ENCODE data around the gene SYNGR2. TPM values are rescaled to one million over a fixed set of nuclear protein-coding genes. Genes with fewer than 3 reads are reported as not detected.

Gene SYNGR2
- total RNA-seq, 1 donor from 2014 or later = 57.6 TPM

- H3K9me3 Mint-ChIP-seq (ENCODE audit: low read depth) = no peaks in the 10 kb centered on the region
- H3K4me1 Mint-ChIP-seq (ENCODE audit: low read depth) = peaks cover 4% of the 10 kb centered on the region
- H3K27me3 Mint-ChIP-seq (ENCODE audit: low read depth) = no peaks in the 10 kb centered on the region
- H3K4me3 Mint-ChIP-seq (ENCODE audit: unreplicated experiment) = no peak overlapping the region
- no peak for DNase-seq (ENCODE audit: low spot score)
- no peak for TF ChIP-seq CTCF (IDR thresholded peaks at IDR 0.05)
- H3K36me3 Mint-ChIP-seq (ENCODE audit: low read depth) = peaks cover 2% of the 10 kb centered on the region
- H3K27ac Mint-ChIP-seq (ENCODE audit: unreplicated experiment) = no peak overlapping the region
These were observed 46.0 kb upstream of the SYNGR2 start for GRCh38 chr17:78122216-78122930.

- Mint-ChIP-seq H3K36me3 (ENCODE audit: low read depth) (peaks cover 2% of the 10 kb centered on the region), H3K4me1 (ENCODE audit: low read depth) (peaks cover 9% of the 10 kb centered on the region), H3K27me3 (ENCODE audit: low read depth) (no peaks in the 10 kb centered on the region), H3K27ac (ENCODE audit: unreplicated experiment) (no peak overlapping the region), H3K9me3 (ENCODE audit: low read depth) (no peaks in the 10 kb centered on the region), H3K4me3 (ENCODE audit: unreplicated experiment) (no peak overlapping the region)
- no peak for TF ChIP-seq CTCF (IDR thresholded peaks at IDR 0.05)
- DNase-seq (ENCODE audit: low spot score) = no peak
These were observed 45.5 kb upstream of the SYNGR2 start for GRCh38 chr17:78122931-78123249.

DNA sequence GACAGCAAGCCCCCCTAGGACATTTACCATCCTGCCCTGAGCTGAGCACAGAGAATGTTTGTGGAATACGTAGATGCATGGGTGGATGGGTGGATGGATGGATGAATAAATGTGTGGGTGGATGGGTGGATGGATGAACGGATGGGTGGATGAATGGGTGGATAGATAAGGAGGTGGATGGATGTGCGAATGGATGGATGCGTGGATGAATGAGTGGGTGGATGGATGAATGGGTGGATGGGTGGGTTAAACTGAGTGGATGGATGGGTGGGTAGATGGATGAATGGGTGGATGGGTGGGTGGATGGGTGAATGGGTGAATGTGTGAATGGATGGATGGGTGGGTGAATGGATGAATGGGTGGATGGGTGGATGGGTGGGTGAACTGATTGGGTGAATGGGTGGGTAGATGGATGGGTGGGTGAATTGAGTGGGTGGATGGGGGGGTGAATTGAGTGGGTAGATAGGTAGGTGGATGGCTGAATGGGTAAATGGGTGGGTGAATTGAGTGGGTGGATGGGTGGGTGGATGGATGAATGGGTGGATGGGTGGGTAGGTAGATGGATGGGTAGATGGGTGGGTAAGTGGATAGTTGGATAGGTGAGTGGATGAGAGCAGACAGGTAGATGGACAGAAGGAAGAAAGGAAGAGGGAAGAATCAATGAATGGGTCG, 45.0 kb upstream of the SYNGR2 start:
- H3K4me1 Mint-ChIP-seq (ENCODE audit: low read depth) = peaks cover 9% of the 10 kb centered on the region
- no peak overlapping the region for H3K4me3 Mint-ChIP-seq (ENCODE audit: unreplicated experiment)
- no peak for DNase-seq (ENCODE audit: low spot score)
- no peak overlapping the region for H3K27ac Mint-ChIP-seq (ENCODE audit: unreplicated experiment)
- H3K36me3 Mint-ChIP-seq (ENCODE audit: low read depth) = peaks cover 2% of the 10 kb centered on the region
- TF ChIP-seq CTCF (IDR thresholded peaks at IDR 0.05) = no peak
- H3K27me3 Mint-ChIP-seq (ENCODE audit: low read depth) = no peaks in the 10 kb centered on the region
- H3K9me3 Mint-ChIP-seq (ENCODE audit: low read depth) = no peaks in the 10 kb centered on the region

DNA sequence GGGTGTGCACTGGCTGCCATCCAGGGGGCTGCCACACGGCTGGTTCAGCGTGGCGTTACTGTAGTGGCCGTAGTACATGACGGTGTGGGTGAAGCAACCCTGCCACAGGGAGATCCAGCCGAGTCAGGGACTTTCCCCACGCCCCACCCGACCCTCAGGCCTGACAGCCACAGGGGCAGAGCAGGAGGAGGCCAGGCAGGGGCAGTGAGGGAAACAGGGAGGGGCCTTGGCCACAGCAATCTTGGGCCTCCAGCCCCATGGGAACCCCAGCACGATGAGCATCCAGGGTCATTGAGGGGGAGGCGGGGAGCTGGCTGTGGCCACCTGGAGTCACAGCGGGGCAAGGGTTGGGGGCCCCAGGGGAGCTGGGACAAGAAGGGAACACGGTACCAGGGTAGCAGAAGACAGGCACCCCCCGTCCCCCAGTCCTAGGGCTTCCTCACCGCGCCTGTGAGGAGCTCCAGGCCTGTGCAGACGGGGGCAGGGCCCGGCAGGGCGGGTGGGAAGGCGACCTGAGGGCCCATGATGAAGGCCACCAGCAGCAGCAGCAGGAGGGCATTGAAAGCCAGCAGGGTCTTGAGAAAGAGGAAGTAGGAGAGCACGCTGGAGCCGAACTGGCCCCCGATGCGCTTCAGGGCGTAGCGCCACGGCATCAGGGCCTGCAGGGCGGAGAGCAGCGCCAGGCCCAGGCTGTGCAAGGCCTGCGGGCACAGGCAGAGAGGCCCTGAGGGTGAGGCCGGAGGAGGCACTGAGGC, 44.1 kb upstream of the SYNGR2 start:
- no peak for DNase-seq (ENCODE audit: low spot score)
- Mint-ChIP-seq H3K36me3 (ENCODE audit: low read depth) (peaks cover 2% of the 10 kb centered on the region), H3K27ac (ENCODE audit: unreplicated experiment) (no peak overlapping the region), H3K4me3 (ENCODE audit: unreplicated experiment) (no peak overlapping the region), H3K4me1 (ENCODE audit: low read depth) (peaks cover 12% of the 10 kb centered on the region), H3K27me3 (ENCODE audit: low read depth) (no peaks in the 10 kb centered on the region), H3K9me3 (ENCODE audit: low read depth) (no peaks in the 10 kb centered on the region)
- TF ChIP-seq CTCF (IDR thresholded peaks at IDR 0.05) = no peak

DNA sequence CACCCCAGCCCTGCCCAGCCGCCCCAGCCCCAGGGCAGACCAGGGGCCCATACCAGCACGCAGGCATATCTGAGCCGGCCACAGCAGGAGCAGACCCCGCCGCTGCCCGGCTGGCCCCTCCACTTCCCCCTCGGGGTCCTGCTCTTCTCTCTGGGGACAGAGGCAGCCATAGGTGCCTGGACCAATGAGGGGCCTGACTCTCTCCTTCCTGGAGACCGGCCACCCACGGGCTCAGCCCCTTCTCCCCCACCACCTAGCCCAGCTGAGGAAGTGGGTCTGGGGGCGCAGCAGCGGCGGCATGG, 43.6 kb upstream of the SYNGR2 start:
- DNase-seq (ENCODE audit: low spot score) = no peak
- H3K36me3 Mint-ChIP-seq (ENCODE audit: low read depth) = peaks cover 2% of the 10 kb centered on the region

More for the DNA sequence above, 43.6 kb upstream of the SYNGR2 start:
- Mint-ChIP-seq H3K9me3 (ENCODE audit: low read depth) (no peaks in the 10 kb centered on the region), H3K27ac (ENCODE audit: unreplicated experiment) (no peak overlapping the region), H3K4me1 (ENCODE audit: low read depth) (peaks cover 12% of the 10 kb centered on the region), H3K27me3 (ENCODE audit: low read depth) (no peaks in the 10 kb centered on the region), H3K4me3 (ENCODE audit: unreplicated experiment) (no peak overlapping the region)
- no peak for TF ChIP-seq CTCF (IDR thresholded peaks at IDR 0.05)
